ENCODE data around the gene ASAP2. TPM values are rescaled to one million over a fixed set of nuclear protein-coding genes. Genes with fewer than 3 reads are reported as not detected.

Gene ASAP2
- total RNA-seq, 1 experiment from 2014 or later: 14.3 TPM

- no peak for ATAC-seq
- H3K4me3 Mint-ChIP-seq: no peak overlapping the region
- TF ChIP-seq RORB (CRISPR knock-in tag; IDR thresholded peaks at IDR 0.05): no peak
- TF ChIP-seq SP1 (CRISPR knock-in tag; conservative IDR thresholded peaks at IDR 0.05): no peak
- no peak for TF ChIP-seq NFATC4 (CRISPR knock-in tag; IDR thresholded peaks at IDR 0.05)
- no peak for TF ChIP-seq PREB (CRISPR knock-in tag; IDR thresholded peaks at IDR 0.05; ENCODE audit: borderline replicate concordance)
- TF ChIP-seq ZNF317 (CRISPR knock-in tag; IDR thresholded peaks at IDR 0.05; ENCODE audit: borderline replicate concordance, low read depth): no peak
- TF ChIP-seq KAT7 (CRISPR knock-in tag; IDR thresholded peaks at IDR 0.05; ENCODE audit: borderline replicate concordance): no peak
- no peak for TF ChIP-seq ZNF423 (CRISPR knock-in tag; IDR thresholded peaks at IDR 0.05)
- no peak for TF ChIP-seq HMGXB4 (CRISPR knock-in tag; IDR thresholded peaks at IDR 0.05)
- no peak for TF ChIP-seq ZNF416 (CRISPR knock-in tag; IDR thresholded peaks at IDR 0.05)
- TF ChIP-seq SMAD4 (CRISPR knock-in tag; IDR thresholded peaks at IDR 0.05): no peak
- TF ChIP-seq ETV6 (CRISPR knock-in tag; IDR thresholded peaks at IDR 0.05): no peak
- TF ChIP-seq GABPB1 (CRISPR knock-in tag; IDR thresholded peaks at IDR 0.05): no peak
- TF ChIP-seq SOX15 (CRISPR knock-in tag; IDR thresholded peaks at IDR 0.05): no peak
- TF ChIP-seq USF1 (CRISPR knock-in tag; IDR thresholded peaks at IDR 0.05): no peak
- TF ChIP-seq TP53 (CRISPR knock-in tag; IDR thresholded peaks at IDR 0.05): no peak
- no peak for TF ChIP-seq NFE2L1 (CRISPR knock-in tag; IDR thresholded peaks at IDR 0.05)
- no peaks in the 10 kb centered on the region for H3K9me3 Mint-ChIP-seq
- H3K27me3 Mint-ChIP-seq (ENCODE audit: low read depth): no peaks in the 10 kb centered on the region
- H3K27ac Mint-ChIP-seq: no peak overlapping the region
- H3K4me1 Mint-ChIP-seq: no peaks in the 10 kb centered on the region
- ChIA-PET CTCF (no interaction called here), POLR2A (no interaction called here)
- no peak for DNase-seq (ENCODE audit: low spot score)
- peaks cover 5% of the 10 kb centered on the region for H3K36me3 Mint-ChIP-seq
Measured at GRCh38 chr2:9410108-9410507, 203.5 kb downstream of the ASAP2 start.

GRCh38 chr2:9412781-9413180 is 206.2 kb downstream of the ASAP2 start:
- CTCF ChIA-PET: no interaction called here
- no peak overlapping the region for H3K27ac Mint-ChIP-seq
- DNase-seq (ENCODE audit: low spot score): no peak
- H3K4me1 Mint-ChIP-seq: no peaks in the 10 kb centered on the region
- peaks cover 5% of the 10 kb centered on the region for H3K36me3 Mint-ChIP-seq
- H3K4me3 Mint-ChIP-seq: no peak overlapping the region
- POLR2A ChIA-PET: interaction anchor here (0.6 kb wide), 1 partner anchor 138 kb away, joined by 3 read pairs; no protein-coding TSS in a partner anchor
- TF ChIP-seq ATF1 (CRISPR knock-in tag; IDR thresholded peaks at IDR 0.05) (no peak), CDX4 (CRISPR knock-in tag; IDR thresholded peaks at IDR 0.05; ENCODE audit: borderline replicate concordance) (no peak), E2F1 (CRISPR knock-in tag; IDR thresholded peaks at IDR 0.05) (no peak), ZNF121 (CRISPR knock-in tag; IDR thresholded peaks at IDR 0.05) (peak; percentile 62; the same call in 1 of the 2 replicates)
- H3K9me3 Mint-ChIP-seq: no peaks in the 10 kb centered on the region
- no peaks in the 10 kb centered on the region for H3K27me3 Mint-ChIP-seq (ENCODE audit: low read depth)
- ATAC-seq: no peak

Measured in WTC11 (cell line).